ENCODE results near the gene TEX10. TPM values are rescaled to one million over a fixed set of nuclear protein-coding genes. Genes with fewer than 3 reads are reported as not detected.

TEX10 gene
- total RNA-seq, 1 donor from 2014 or later = 36.2 TPM

GRCh38 chr9:100285601-100286000 lies 67.1 kb downstream of the TEX10 start:
- Mint-ChIP-seq H3K9me3 (peaks cover 49% of the 10 kb centered on the region), H3K36me3 (peaks cover 69% of the 10 kb centered on the region), H3K27me3 (ENCODE audit: low read depth) (no peaks in the 10 kb centered on the region), H3K27ac (no peak overlapping the region), H3K4me1 (no peaks in the 10 kb centered on the region), H3K4me3 (no peak overlapping the region)
- no peak for TF ChIP-seq CTCF (IDR thresholded peaks at IDR 0.05; ENCODE audit: unreplicated experiment)
- DNase-seq (ENCODE audit: low spot score in 2 of 2, unreplicated experiment in 2 of 2) = no peak

GRCh38 chr9:100285080-100285479 lies 67.7 kb downstream of the TEX10 start:
- Mint-ChIP-seq H3K4me3 (no peak overlapping the region), H3K27me3 (ENCODE audit: low read depth) (no peaks in the 10 kb centered on the region), H3K9me3 (peaks cover 49% of the 10 kb centered on the region), H3K4me1 (no peaks in the 10 kb centered on the region), H3K36me3 (peaks cover 69% of the 10 kb centered on the region), H3K27ac (no peak overlapping the region)
- DNase-seq (ENCODE audit: low spot score in 2 of 2, unreplicated experiment in 2 of 2) = no peak
- TF ChIP-seq CTCF (IDR thresholded peaks at IDR 0.05; ENCODE audit: unreplicated experiment) = no peak

GRCh38 chr9:100284247-100284646 lies 68.5 kb downstream of the TEX10 start:
- no peak for DNase-seq (ENCODE audit: low spot score in 2 of 2, unreplicated experiment in 2 of 2)
- no peaks in the 10 kb centered on the region for H3K4me1 Mint-ChIP-seq
- no peak for TF ChIP-seq CTCF (IDR thresholded peaks at IDR 0.05; ENCODE audit: unreplicated experiment)
- H3K9me3 Mint-ChIP-seq = peaks cover 40% of the 10 kb centered on the region
- no peak overlapping the region for H3K27ac Mint-ChIP-seq
- no peak overlapping the region for H3K4me3 Mint-ChIP-seq
- peaks cover 68% of the 10 kb centered on the region for H3K36me3 Mint-ChIP-seq
- no peaks in the 10 kb centered on the region for H3K27me3 Mint-ChIP-seq (ENCODE audit: low read depth)

GRCh38 chr9:100282388-100282719 lies 70.4 kb downstream of the TEX10 start:
- H3K4me1 Mint-ChIP-seq = no peaks in the 10 kb centered on the region
- H3K27ac Mint-ChIP-seq = no peak overlapping the region
- DNase-seq (ENCODE audit: low spot score in 2 of 2, unreplicated experiment in 2 of 2) = no peak
- TF ChIP-seq CTCF (IDR thresholded peaks at IDR 0.05; ENCODE audit: unreplicated experiment) = no peak
- peaks cover 28% of the 10 kb centered on the region for H3K9me3 Mint-ChIP-seq
- H3K27me3 Mint-ChIP-seq (ENCODE audit: low read depth) = no peaks in the 10 kb centered on the region
- peaks cover 60% of the 10 kb centered on the region for H3K36me3 Mint-ChIP-seq
- H3K4me3 Mint-ChIP-seq = no peak overlapping the region

- H3K27ac Mint-ChIP-seq = no peak overlapping the region
These were observed 70.9 kb downstream of the TEX10 start for GRCh38 chr9:100281676-100282387.

More at GRCh38 chr9:100281676-100282387, 70.9 kb downstream of the TEX10 start:
- Mint-ChIP-seq H3K36me3 (peaks cover 59% of the 10 kb centered on the region), H3K4me1 (no peaks in the 10 kb centered on the region), H3K9me3 (peaks cover 25% of the 10 kb centered on the region), H3K4me3 (no peak overlapping the region), H3K27me3 (ENCODE audit: low read depth) (no peaks in the 10 kb centered on the region)
- DNase-seq (ENCODE audit: low spot score in 2 of 2, unreplicated experiment in 2 of 2) = no peak
- TF ChIP-seq CTCF (IDR thresholded peaks at IDR 0.05; ENCODE audit: unreplicated experiment) = no peak
